SK-N-SH treated with all-trans-retinoic acid at 6 μM for 48 hours (cell line): ENCODE results near the gene ARL6IP6.

Experiments used
- ATAC-seq: fragments of 200-7000 bp; cut with Tn5 transposase; 3 replicates; pipeline ENCODE4 v1.9.1; 2020; ENCODE audit warnings: mild to moderate bottlenecking, moderate library complexity
- ARNTL ChIP-seq: fragments of 450-650 bp; formaldehyde crosslinking; IDR thresholded peaks from 2 replicates; pipeline ENCODE4 v1.5.0; 2020; ENCODE audit warnings: low read depth, mild to moderate bottlenecking, moderate library complexity, borderline replicate concordance
- BACH2 ChIP-seq: fragments of 250-450 bp; sonication (Bioruptor Pico); IDR thresholded peaks from 2 replicates; pipeline ENCODE4 v1.9.0; 2021; ENCODE audit warnings: mild to moderate bottlenecking, borderline replicate concordance
- CSDC2 ChIP-seq: fragments of 250-450 bp; sonication (Bioruptor Pico); IDR thresholded peaks from 2 replicates; pipeline ENCODE4 v1.5.0; 2020; ENCODE audit warnings: mild to moderate bottlenecking, moderate library complexity
- ESRRG ChIP-seq: fragments of 250-450 bp; sonication (Bioruptor Pico); IDR thresholded peaks from 2 replicates; pipeline ENCODE4 v1.6.1; 2021; ENCODE audit warnings: mild to moderate bottlenecking
- GLIS3 ChIP-seq: fragments of 250-450 bp; sonication (Bioruptor Pico); IDR thresholded peaks from 2 replicates; pipeline ENCODE4 v1.5.0; 2020; ENCODE audit warnings: mild to moderate bottlenecking, moderate library complexity
- ISL1 ChIP-seq: fragments of 250-450 bp; sonication (Bioruptor Pico); IDR thresholded peaks from 2 replicates; pipeline ENCODE4 v2.1.2; 2022; ENCODE audit warnings: mild to moderate bottlenecking, moderate library complexity
- OSR1 ChIP-seq: fragments of 250-450 bp; sonication (Bioruptor Pico); IDR thresholded peaks from 2 replicates; pipeline ENCODE4 v1.8.0; 2022; ENCODE audit warnings: moderate library complexity, mild to moderate bottlenecking, inconsistent platforms
- PPARA ChIP-seq: fragments of 250-450 bp; sonication (Bioruptor Pico); IDR thresholded peaks from 2 replicates; pipeline ENCODE4 v1.5.0; 2020; ENCODE audit warnings: mild to moderate bottlenecking, borderline replicate concordance
- RARB ChIP-seq: fragments of 250-450 bp; sonication (Bioruptor Pico); IDR thresholded peaks from 2 replicates; pipeline ENCODE4 v1.8.0; 2021; ENCODE audit warnings: mild to moderate bottlenecking, moderate library complexity
- SNAI2 ChIP-seq: fragments of 250-450 bp; sonication (Bioruptor Pico); IDR thresholded peaks from 2 replicates; pipeline ENCODE4 v1.5.0; 2020; ENCODE audit warnings: mild to moderate bottlenecking, moderate library complexity
- TCF4 ChIP-seq: fragments of 250-450 bp; sonication (Bioruptor Pico); IDR thresholded peaks from 2 replicates; pipeline ENCODE4 v1.8.0; 2021; ENCODE audit warnings: mild to moderate bottlenecking, moderate library complexity, borderline replicate concordance
- TSHZ2 ChIP-seq: fragments of 250-450 bp; sonication (Bioruptor Pico); IDR thresholded peaks from 2 replicates; pipeline ENCODE4 v1.5.0; 2020; ENCODE audit warnings: mild to moderate bottlenecking, moderate library complexity
- ZC3H10 ChIP-seq: fragments of 250-450 bp; sonication (Bioruptor Pico); IDR thresholded peaks from 2 replicates; pipeline ENCODE4 v1.5.1; 2021; ENCODE audit warnings: mild to moderate bottlenecking, moderate library complexity
- ZFP3 ChIP-seq: fragments of 250-450 bp; sonication (Bioruptor Pico); IDR thresholded peaks from 2 replicates; pipeline ENCODE4 v1.5.0; 2020; ENCODE audit warnings: mild to moderate bottlenecking, moderate library complexity
- ZFP30 ChIP-seq: fragments of 450-650 bp; formaldehyde crosslinking; IDR thresholded peaks from 2 replicates; pipeline ENCODE4 v1.5.0; 2022; ENCODE audit warnings: mild to moderate bottlenecking, moderate library complexity
- ZNF565 ChIP-seq: fragments of 450-650 bp; formaldehyde crosslinking; conservative IDR thresholded peaks from 2 replicates; pipeline ENCODE4 v1.5.0; 2020; ENCODE audit warnings: low read depth, mild to moderate bottlenecking, moderate library complexity
- ZNF70 ChIP-seq: fragments of 450-650 bp; formaldehyde crosslinking; IDR thresholded peaks from 2 replicates; pipeline ENCODE4 v1.5.0; 2020; ENCODE audit warnings: mild to moderate bottlenecking, moderate library complexity
- ZNF8 ChIP-seq: fragments of 450-650 bp; formaldehyde crosslinking; IDR thresholded peaks from 2 replicates; pipeline ENCODE4 v1.5.0; 2020; ENCODE audit warnings: mild to moderate bottlenecking, moderate library complexity
- TF ChIP-seq, protein P1 (sequence below): fragments of 250-450 bp; sonication (Bioruptor Pico); IDR thresholded peaks from 2 replicates; pipeline ENCODE4 v1.5.1; 2020; ENCODE audit warnings: low read depth, mild to moderate bottlenecking, moderate library complexity
- TF ChIP-seq, protein P2 (sequence below): fragments of 250-450 bp; sonication (Bioruptor Pico); IDR thresholded peaks from 2 replicates; pipeline ENCODE4 v1.5.1; 2021; ENCODE audit warnings: mild to moderate bottlenecking, moderate library complexity
- TF ChIP-seq, protein P3 (sequence below): fragments of 250-450 bp; sonication (Bioruptor Pico); IDR thresholded peaks from 2 replicates; pipeline ENCODE4 v1.8.0; 2020; ENCODE audit warnings: mild to moderate bottlenecking, moderate library complexity, borderline replicate concordance

The ARL6IP6 gene

DNA sequence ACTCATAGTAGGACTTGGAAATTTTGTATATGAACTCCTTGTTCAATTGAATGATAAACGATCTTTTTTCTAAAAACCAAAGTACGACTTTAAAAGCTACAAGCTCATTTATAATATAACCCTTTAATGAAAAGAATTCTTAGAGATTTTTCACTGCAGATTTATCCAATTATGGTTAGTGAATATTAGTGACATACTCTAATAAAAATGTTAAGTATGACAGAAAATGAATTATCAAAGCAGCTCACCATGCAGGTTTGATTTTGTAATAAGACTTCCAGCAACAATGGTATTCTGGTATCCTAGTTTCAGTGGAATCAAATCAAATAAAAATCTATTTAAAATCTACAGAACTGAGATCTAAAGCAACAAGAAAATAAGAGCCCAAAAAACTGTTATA, 39.6 kb upstream of the ARL6IP6 start:
- TF ChIP-seq ESRRG (CRISPR knock-in tag): no peak
- no peak for TF ChIP-seq RARB
- TF ChIP-seq, protein P1, sequence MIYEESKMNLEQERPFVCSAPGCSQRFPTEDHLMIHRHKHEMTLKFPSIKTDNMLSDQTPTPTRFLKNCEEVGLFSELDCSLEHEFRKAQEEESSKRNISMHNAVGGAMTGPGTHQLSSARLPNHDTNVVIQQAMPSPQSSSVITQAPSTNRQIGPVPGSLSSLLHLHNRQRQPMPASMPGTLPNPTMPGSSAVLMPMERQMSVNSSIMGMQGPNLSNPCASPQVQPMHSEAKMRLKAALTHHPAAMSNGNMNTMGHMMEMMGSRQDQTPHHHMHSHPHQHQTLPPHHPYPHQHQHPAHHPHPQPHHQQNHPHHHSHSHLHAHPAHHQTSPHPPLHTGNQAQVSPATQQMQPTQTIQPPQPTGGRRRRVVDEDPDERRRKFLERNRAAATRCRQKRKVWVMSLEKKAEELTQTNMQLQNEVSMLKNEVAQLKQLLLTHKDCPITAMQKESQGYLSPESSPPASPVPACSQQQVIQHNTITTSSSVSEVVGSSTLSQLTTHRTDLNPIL: peak; percentile 63
- no peak for TF ChIP-seq ARNTL (CRISPR knock-in tag)
- TF ChIP-seq PPARA (CRISPR knock-in tag): no peak
- TF ChIP-seq OSR1 (CRISPR knock-in tag): no peak
- TF ChIP-seq CSDC2 (CRISPR knock-in tag): no peak
- TF ChIP-seq ZNF565 (CRISPR knock-in tag): no peak
- no peak for TF ChIP-seq SNAI2 (CRISPR knock-in tag)
- TF ChIP-seq TSHZ2: no peak
- TF ChIP-seq ZNF8 (CRISPR knock-in tag): no peak
- TF ChIP-seq GLIS3 (CRISPR knock-in tag): no peak
- no peak for TF ChIP-seq TCF4 (CRISPR knock-in tag)
- no peak for TF ChIP-seq ZFP30 (CRISPR knock-in tag)
- TF ChIP-seq, protein P2, sequence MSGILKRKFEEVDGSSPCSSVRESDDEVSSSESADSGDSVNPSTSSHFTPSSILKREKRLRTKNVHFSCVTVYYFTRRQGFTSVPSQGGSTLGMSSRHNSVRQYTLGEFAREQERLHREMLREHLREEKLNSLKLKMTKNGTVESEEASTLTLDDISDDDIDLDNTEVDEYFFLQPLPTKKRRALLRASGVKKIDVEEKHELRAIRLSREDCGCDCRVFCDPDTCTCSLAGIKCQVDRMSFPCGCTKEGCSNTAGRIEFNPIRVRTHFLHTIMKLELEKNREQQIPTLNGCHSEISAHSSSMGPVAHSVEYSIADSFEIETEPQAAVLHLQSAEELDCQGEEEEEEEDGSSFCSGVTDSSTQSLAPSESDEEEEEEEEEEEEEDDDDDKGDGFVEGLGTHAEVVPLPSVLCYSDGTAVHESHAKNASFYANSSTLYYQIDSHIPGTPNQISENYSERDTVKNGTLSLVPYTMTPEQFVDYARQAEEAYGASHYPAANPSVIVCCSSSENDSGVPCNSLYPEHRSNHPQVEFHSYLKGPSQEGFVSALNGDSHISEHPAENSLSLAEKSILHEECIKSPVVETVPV (CRISPR knock-in tag): no peak
- peak; percentile 83 for TF ChIP-seq ISL1 (CRISPR knock-in tag)
- peak; percentile 53 for ATAC-seq

- no peak for ATAC-seq
- TF ChIP-seq ZFP30 (CRISPR knock-in tag): no peak
- TF ChIP-seq, protein P3, sequence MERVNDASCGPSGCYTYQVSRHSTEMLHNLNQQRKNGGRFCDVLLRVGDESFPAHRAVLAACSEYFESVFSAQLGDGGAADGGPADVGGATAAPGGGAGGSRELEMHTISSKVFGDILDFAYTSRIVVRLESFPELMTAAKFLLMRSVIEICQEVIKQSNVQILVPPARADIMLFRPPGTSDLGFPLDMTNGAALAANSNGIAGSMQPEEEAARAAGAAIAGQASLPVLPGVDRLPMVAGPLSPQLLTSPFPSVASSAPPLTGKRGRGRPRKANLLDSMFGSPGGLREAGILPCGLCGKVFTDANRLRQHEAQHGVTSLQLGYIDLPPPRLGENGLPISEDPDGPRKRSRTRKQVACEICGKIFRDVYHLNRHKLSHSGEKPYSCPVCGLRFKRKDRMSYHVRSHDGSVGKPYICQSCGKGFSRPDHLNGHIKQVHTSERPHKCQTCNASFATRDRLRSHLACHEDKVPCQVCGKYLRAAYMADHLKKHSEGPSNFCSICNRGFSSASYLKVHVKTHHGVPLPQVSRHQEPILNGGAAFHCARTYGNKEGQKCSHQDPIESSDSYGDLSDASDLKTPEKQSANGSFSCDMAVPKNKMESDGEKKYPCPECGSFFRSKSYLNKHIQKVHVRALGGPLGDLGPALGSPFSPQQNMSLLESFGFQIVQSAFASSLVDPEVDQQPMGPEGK (CRISPR knock-in tag): no peak
- TF ChIP-seq BACH2 (CRISPR knock-in tag): no peak
- no peak for TF ChIP-seq RARB
- no peak for TF ChIP-seq ZFP3 (CRISPR knock-in tag)
- no peak for TF ChIP-seq ZNF70 (CRISPR knock-in tag)
- TF ChIP-seq ISL1 (CRISPR knock-in tag): no peak
- TF ChIP-seq ZNF565 (CRISPR knock-in tag): no peak
- no peak for TF ChIP-seq ZC3H10 (CRISPR knock-in tag)
- no peak for TF ChIP-seq OSR1 (CRISPR knock-in tag)
- TF ChIP-seq SNAI2 (CRISPR knock-in tag): no peak
- no peak for TF ChIP-seq CSDC2 (CRISPR knock-in tag)
- TF ChIP-seq TCF4 (CRISPR knock-in tag): no peak
- TF ChIP-seq TSHZ2: no peak
- TF ChIP-seq ZNF8 (CRISPR knock-in tag): no peak
- TF ChIP-seq, protein P2 (CRISPR knock-in tag): no peak
Observed at GRCh38 chr2:152682663-152683062, 35.8 kb upstream of the ARL6IP6 start.
